Tibial nerve (tissue), 3 donors: ENCODE measurements around the gene ARID3A.

Experiments
- POLR2A ChIP-seq, 2 donors: fragments of 450-650 bp; IDR thresholded peaks; one replicate each; pipeline ENCODE4 v1.6.1; 2017; ENCODE audit warnings: antibody characterized with exemption in 2 of 2, mild to moderate bottlenecking in 2 of 2, moderate library complexity in 2 of 2
- TF ChIP-seq, protein P1 (sequence below), 5 experiments: fragments of 200-600 bp in 3 of 5; fragments of 450-650 bp in 2 of 5; sonication (generic) in 3 of 5; IDR thresholded peaks; one replicate each; pipeline ENCODE4 v1.5.1; 2016 to 2019; ENCODE audit warnings: antibody characterized with exemption in 5 of 5, mild to moderate bottlenecking in 3 of 5, moderate library complexity in 2 of 5

DNA sequence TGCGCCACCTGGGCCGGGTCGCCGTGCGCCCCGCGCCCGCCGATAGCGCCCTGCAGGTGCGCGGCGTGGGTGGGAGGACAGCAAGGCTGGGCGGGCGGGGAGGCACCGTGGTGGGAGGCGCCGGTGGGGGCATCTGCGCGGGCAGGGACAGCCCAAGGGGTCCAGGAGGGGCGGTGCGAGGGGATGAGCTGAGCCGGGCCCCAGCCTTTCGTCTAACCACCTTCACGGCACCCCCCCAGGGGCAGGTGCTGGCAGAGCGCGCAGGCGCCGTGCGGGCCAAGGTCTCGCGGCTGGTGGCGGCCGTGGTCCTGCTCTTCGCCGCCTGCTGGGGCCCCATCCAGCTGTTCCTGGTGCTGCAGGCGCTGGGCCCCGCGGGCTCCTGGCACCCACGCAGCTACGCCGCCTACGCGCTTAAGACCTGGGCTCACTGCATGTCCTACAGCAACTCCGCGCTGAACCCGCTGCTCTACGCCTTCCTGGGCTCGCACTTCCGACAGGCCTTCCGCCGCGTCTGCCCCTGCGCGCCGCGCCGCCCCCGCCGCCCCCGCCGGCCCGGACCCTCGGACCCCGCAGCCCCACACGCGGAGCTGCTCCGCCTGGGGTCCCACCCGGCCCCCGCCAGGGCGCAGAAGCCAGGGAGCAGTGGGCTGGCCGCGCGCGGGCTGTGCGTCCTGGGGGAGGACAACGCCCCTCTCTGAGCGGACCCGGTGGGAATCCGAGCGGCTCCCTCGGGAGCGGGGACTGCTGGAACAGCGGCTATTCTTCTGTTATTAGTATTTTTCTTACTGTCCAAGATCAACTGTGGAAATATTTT is 5.6 kb upstream of the ARID3A start:
- TF ChIP-seq, protein P1, sequence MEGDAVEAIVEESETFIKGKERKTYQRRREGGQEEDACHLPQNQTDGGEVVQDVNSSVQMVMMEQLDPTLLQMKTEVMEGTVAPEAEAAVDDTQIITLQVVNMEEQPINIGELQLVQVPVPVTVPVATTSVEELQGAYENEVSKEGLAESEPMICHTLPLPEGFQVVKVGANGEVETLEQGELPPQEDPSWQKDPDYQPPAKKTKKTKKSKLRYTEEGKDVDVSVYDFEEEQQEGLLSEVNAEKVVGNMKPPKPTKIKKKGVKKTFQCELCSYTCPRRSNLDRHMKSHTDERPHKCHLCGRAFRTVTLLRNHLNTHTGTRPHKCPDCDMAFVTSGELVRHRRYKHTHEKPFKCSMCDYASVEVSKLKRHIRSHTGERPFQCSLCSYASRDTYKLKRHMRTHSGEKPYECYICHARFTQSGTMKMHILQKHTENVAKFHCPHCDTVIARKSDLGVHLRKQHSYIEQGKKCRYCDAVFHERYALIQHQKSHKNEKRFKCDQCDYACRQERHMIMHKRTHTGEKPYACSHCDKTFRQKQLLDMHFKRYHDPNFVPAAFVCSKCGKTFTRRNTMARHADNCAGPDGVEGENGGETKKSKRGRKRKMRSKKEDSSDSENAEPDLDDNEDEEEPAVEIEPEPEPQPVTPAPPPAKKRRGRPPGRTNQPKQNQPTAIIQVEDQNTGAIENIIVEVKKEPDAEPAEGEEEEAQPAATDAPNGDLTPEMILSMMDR (IDR thresholded peaks at IDR 0.05) = no peak
- no peak for TF ChIP-seq POLR2A (IDR thresholded peaks at IDR 0.05)
